ENCODE data around the gene ATIC.

ATIC gene

DNA sequence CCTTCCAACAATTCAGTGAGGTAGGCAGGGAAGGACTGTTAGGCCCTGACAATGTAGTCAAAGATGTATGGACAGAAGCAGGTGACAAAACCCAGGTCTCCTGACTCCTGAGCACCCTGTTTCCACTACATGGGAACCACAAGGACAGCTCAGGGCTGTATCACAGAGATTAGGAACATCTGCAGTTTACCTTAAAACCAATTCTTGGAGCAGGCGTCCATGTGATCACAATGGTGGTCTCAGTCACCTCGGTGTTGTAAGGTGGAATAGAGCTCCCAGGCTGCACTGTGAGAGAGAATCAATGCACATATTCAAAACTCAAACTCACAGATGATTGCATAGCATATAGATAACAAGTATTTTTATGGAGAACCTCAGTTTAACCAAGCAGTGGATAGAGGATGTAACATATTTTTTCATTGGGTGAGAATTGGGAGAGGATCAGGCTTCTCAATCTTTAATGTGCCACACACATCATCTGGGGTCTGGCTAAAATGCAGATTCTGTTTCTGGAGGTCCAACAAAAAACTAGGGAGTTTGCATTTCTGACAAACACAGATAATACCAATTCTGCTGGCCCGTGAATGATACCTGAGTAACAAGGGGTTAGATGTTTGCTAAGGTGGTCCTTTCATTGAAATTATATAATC lies 87.3 kb downstream of the ATIC start:
- DNase-seq (ENCODE audit: low spot score) = no peak

Measured in hepatic stellate cell (primary cell).